NCI-H2227 (cell line): ENCODE results near the gene STOML1.
A peak's percentile ranks its signal among the peaks of the same experiment; 100 is the strongest.

Source experiments
- DNase-seq: peaks from one replicate; lab custom pipeline; 2025; ENCODE audit not compliant: unreplicated experiment; lab: John Stamatoyannopoulos, UW

STOML1 gene

GRCh38 chr15:73934281-73934680 lies 57.8 kb downstream of the STOML1 start:
- no peak for DNase-seq

GRCh38 chr15:73932381-73933191 lies 59.5 kb downstream of the STOML1 start:
- DNase-seq = no peak

- no peak for DNase-seq
Measured at GRCh38 chr15:73931441-73931840, 60.7 kb downstream of the STOML1 start.

- DNase-seq = no peak
Measured at GRCh38 chr15:73930790-73931281, 61.3 kb downstream of the STOML1 start.

- DNase-seq = no peak
Measured at GRCh38 chr15:73930371-73930770, 61.7 kb downstream of the STOML1 start.

- peak; percentile 26 for DNase-seq
Measured at GRCh38 chr15:73928971-73929627, 63.0 kb downstream of the STOML1 start.
